Measurements from ENCODE around the gene RPS17.

GRCh38 chr15:82540055-82540983 lies at the start of gene RPS17:
- peak; percentile 99 for TF ChIP-seq POLR2AphosphoS5 (IDR thresholded peaks at IDR 0.05; ENCODE audit: low read depth, low read length)
- peak in 1 of 2 experiments; percentile 78; a peak in 2 of 4 replicates for TF ChIP-seq REST (IDR thresholded peaks at IDR 0.05; ENCODE audit: insufficient read depth in 1 of 2, low read depth in 2 of 2, low read length in 2 of 2)
- no peak for TF ChIP-seq FOXP2 (optimal IDR thresholded peaks at IDR 0.05; ENCODE audit: borderline replicate concordance, extremely low read depth, extremely low read length, insufficient read depth)

Data from PFSK-1 (cell line).